Stimulated activated CD4-positive, alpha-beta T cell treated with anti-CD3 and anti-CD28 coated beads, Interleukin-2, amount 100 ng/mL, for 4 hours (primary cell): ENCODE data around the gene IDH3G.
"Not testable (repeated sequence)": the region's sequence is repeated elsewhere in the genome, so short reads cannot be mapped to it uniquely, and the experiment has no call there.

Experiments
- DNase-seq: peaks from one replicate; pipeline ENCODE4 v3.0.0-alpha.2; 2020; ENCODE audit warnings: low read depth

Gene IDH3G

DNA sequence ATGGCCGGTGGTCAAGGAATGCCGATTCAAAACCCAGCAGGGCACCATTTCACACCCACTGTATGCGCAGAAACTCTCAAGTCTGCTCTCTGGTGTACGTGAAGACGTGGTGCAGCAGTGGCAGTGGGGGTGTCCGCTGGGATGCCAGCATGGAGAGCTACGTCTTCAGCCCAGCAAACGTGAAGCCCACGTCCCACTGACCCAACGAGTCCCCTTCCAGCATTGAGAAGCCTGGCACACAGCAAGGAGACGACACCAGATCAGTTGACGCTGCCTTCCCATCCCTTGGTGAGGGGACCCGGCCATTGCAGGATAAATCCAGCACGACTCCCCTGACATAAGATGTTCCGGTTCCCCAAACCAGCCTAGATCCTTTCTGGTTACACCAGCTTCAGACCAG, 32.3 kb downstream of the IDH3G start:
- no peak for DNase-seq

DNA sequence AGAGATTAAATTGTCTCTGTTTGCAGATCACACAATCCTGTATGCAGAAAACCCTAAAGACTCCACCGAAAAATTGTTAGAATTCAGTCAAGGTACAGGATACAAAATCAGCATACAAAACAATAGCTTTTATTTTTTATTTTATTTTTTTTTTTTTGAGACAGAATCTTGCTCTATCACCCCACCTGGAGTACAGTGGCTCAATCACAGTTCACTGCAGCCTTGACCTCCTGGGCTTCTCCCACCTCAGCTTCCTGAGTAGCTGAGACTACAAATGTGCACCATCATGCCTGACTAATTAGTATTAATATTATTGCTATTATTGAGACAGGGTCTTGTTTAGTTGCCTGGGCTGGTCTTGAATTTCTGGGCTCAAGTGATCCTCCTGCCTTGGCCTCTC, 39.0 kb downstream of the IDH3G start:
- DNase-seq: no peak

DNA sequence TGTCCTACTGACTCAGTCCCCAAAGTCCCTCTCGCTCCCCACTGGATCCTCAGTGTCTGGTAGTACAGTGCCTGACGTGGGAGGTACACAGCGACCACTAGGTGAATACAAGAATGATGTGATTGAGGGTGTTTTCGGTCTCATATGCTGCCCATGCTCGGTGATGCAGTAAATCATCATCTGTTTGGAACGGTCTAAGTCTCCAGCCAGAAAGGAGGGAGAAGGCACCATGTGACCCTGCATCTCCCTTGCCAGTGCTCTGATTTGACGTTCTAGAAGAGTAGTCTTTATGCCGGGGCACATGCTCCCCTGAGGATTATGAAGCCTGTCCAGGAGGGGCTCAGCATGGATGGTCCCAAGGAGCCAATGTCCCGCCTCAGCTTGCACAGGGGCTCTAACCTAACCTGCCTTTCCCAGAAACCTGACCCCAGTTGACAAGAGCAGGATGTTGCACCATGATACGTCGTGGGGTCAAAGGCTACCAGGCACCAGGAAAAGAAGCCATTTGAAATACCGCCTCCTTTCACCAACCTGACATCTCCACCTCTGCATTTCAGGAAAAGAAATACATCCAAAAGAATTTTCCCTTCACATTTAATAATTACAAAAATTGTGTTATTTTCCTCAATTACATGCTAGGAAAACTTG, 43.9 kb downstream of the IDH3G start:
- no peak for DNase-seq

DNA sequence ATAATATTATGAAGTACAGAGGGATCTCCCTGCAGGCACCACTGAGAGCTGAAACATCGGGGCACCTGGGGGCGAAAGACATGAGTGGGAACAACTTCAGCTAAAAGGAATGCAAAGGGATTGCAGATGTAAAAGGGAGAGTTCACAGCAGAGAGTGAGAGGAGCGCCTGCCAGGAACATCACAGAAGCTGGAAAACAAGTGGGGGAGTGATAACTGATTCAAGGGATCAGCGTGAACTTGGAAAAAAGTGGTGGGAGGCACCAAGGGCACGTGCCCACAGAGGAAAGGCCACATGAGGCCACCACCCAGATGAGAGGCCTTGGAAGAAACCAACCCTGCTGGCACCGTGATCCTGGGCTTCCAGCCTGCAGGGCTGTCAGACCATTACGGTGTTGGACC, 45.2 kb downstream of the IDH3G start:
- DNase-seq: not testable (repeated sequence)

DNA sequence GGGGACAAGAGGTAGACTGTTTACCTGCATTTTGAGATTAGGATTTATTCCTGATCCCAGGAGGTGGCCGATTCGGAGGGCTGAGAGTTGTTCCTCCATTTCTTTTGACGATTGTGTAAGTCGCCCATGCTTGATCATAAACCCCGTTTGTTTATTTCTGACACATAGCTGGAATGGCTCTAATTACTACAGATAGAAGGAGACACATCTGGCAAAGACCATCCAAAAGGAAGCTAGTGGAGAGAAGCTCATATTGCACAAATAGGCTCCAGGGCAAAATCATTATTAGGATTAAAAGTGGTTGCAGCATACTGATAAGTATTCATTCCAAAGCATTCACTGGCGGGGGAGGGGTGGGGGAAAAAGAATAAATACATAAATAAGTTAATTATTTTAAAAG, 47.2 kb downstream of the IDH3G start:
- not testable (repeated sequence) for DNase-seq

DNA sequence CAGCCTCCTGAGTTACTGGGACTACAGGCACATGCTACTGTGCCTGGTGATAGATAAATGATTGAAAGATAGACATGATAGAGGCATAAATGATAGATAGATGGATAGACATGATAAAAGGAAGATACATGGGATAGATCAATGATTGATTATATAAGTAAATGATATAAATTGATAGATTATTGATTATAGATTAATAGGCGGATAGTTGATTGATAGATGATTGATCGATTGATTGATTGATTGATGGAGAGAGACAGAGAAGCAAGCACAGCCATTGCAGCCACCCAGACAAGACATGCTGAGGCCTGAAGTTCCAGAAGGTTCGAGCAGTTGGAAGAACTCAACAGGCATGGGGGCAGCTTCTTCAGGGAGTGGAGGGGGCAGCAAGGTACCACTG, 47.8 kb downstream of the IDH3G start:
- DNase-seq: no peak

DNA sequence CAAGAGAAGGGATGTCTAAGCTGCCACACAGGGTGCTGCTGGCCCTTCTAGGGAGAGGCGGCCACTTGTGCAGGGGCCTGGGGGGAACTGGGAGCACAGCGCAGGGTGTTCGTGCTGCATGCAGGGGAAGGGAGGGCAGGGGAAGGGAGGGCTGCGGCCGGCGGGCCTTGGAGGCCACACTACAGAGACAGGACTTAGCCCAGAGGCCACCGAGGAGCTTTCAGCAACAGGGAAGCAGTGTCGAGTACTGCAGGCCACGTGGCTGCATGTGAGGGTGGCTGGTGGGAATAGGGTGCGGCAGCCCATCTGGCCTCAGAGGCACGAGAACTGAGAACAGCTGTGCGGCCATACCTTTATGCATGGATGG, 49.1 kb downstream of the IDH3G start:
- not testable (repeated sequence) for DNase-seq

DNA sequence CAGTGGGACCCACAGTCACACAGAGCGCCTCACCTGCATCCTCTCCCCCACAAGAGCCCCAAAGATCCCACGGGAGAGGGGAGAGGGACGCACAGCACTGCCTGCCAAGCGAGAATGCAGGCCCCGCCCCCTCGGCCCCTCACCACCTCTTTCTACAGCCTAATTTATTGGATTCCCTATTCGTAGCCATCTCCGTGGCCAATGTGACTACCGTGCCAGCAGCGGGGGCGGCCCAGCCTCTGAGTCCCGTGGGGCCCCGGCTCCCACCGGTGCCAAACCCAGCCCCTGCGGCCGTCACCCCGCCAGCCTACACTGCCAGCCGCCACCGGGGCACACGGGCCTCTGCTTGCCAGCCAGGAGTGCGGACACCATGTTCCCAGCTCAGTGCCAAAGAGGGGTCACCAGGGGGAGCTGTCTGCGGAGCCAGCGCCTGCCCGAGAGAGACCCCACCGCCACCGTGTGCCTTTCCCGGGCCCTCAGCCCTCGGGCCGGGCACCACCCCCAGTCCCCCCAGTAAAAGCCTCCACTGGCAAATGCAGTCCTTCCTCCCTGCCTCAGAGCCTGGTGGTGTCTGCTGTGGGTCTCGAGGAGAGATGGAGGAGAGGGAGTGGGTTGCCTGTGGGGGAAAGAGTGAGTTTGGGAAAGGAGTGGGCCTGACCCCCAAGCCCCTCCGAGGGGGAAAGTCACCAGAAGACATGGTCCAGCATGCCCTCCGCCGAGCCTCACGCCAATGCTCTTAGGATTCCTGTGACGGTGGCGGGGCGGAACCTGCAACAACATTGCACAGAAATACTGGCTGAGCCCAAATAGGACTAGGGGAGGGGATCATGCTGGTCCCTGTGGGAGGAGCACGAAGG, 49.7 kb downstream of the IDH3G start:
- DNase-seq: no peak

DNA sequence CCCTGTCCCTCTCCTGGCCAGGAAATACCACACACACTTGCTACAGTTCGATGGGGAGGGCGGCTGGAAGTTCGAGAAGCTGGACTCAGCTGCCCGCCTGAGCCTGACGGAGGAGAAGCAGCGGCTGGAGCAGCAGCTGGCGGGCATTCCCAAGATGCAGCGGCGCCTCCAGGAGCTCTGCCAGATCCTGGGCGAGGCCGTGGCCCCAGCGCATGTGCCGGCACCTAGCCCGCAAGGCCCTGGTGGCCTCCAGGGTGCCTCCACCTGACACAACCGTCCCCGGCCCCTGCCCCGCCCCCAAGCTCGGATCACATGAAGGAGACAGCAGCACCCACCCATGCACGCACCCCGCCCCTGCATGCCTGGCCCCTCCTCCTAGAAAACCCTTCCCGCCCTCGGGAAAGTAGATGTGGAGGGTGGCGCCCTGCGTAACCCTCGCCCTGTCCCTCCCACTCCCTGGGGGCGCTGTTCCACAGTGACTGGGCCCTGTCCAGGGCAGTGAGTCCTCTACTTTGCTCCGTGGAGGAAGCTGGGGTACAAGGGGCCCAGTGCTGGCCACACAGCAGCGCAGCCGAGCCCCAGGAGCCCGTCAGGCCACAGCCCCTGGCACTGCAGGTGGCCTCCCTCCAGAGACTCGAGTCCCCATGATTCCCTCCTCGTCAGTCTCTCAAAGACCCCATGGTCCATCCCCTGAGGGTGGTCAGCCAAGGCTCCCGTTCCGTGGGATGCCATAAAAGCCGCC, 50.5 kb downstream of the IDH3G start:
- DNase-seq: not testable (repeated sequence)

DNA sequence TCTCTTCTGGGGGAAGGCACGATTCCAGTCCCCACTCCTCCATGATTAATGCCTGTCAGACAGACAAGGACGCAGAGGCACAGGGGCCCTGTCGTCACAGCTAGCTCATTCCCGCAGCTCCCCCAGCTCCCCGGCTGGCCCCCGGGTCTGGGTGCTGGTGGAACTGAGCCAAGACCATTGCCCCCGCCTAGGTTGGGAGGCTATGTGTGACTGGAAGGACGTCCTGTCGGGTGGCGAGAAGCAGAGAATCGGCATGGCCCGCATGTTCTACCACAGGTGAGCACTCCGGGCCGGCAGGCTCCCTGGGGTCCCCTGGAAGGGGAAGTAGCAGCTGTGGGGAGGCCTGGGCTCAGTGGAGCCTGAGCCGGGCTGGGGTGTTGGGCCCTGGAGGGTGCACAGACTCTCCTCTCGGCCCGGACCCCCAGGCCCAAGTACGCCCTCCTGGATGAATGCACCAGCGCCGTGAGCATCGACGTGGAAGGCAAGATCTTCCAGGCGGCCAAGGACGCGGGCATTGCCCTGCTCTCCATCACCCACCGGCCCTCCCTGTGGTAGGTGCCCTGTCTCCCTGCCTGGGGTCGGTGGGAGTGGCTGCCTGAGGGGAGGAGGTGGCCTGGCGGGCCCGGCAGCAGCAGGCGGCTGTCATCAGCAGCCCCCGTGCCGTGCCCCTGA, 51.2 kb downstream of the IDH3G start:
- not testable (repeated sequence) for DNase-seq

DNA sequence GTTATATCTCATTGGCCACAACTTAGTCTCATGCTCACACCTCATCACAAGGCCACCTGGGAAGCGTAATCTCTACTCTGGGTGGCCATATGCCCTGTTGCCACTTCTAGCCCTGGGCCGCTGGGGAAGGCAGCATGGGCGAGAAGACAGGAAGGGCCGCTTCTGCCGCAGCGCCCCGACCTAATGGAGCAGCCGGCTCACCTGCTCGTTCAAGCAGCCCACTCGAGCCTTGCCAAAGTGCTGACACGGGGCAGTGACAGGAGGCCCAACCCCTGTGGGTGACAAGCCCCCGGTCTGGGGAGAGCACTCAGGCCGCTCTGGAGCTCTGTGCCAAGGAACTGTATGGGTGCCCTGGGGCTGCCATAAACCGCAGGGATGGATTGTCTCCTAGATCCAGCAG, 52.1 kb downstream of the IDH3G start:
- not testable (repeated sequence) for DNase-seq

DNA sequence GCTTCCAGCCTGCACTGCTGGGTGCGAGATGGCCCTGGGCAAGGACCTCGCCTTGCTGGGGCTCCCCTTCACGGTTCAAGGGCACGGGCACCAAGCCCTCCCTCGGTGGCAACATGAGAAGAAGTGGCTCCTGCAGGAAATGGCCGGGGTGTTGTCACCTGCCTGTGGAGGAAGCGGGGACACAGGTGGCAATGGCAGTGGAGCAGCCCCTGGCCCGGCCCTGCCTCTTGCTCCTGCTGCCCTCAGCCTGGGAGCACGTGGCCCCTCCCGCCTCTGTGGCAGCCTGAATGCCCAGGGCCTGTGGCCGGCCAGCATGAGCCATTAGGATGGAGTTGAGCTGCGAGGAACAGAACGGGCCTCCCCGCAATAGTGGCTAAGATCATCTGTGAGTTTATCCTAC, 52.7 kb downstream of the IDH3G start:
- no peak for DNase-seq

DNA sequence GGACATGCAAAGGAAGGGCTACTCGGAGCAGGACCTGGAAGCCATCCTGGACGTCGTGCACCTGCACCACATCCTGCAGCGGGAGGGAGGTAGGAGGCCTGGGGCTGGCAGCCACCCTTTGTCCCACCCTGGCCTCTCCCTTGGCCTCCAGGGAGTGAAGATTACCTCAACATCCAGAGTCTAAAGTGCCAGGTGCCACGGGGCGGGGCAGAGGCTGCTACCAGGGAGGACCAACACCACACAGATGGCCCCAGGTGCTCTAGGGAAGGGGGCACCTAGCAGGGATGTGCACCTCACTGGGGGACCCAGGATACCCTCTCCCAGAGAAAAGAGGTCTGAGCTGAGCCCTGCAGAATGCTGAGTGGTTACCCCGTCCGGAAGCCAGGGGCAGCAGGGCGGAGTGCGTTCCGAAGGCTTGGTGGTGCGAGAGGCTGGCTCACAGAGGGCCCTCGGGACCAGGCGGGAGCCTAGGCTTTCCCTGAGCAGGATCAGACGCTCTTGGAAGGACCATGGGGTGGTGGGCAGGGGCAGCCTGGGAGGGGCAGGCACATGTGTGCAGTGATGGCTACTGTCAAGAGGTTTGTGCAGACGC, 53.4 kb downstream of the IDH3G start:
- DNase-seq: no peak

DNA sequence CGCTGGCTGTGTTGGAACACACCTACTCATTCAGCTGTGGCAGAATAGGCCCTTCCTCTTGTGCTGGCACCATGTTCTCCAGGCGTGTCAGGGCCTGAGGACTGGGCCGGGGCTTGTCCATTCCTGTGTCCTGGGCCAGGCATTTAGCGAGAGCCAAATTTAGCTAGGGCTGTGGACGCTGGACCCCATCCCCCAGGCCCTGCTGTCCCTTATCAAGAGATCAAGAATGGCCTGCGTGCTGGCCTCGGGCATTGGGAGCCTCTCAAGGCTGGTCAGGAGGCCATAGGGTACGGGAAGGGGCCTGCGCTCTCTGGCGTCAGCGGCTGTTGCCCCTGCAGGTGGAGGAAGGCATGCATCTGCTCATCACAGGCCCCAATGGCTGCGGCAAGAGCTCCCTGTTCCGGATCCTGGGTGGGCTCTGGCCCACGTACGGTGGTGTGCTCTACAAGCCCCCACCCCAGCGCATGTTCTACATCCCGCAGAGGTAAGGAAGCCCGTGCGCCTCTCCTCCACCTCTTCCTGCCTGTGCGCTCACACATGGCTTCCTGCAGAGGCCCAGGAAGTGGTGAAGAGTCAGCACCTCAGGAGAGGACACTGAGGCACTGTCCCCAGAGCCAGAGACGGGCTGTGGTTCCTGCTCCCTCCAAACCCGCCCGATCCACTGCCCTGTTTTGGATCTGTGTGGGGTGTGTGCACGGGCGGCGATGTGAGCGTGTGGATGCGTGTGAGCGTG, 54.3 kb downstream of the IDH3G start:
- no peak for DNase-seq

DNA sequence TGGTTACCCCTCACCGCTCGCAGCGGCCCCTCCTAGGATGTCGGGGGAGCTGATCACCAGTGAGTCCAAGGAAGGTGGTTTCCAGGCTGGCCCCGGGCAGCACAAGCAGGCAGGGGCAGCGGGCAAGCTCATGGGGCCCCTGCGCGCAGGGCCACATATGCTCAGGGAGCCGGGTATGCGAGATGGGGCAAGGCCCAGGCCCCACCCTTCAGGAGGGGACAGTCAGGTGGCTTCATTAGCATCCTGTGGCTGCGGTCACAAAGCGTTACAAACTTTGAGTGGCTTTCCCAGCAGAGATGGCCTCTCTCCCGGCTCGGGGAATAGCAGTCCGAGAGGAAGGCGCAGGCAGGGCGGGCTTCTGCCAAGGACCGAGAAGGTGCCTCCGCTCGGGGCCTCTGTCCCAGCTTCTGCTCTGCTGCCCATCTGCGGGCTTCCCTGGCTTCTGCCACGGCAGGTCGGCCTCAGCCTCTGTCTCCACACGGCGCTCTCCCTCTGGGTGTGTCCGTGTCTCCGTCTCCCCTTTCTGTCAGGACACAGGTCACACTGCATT, 56.0 kb downstream of the IDH3G start:
- no peak for DNase-seq

DNA sequence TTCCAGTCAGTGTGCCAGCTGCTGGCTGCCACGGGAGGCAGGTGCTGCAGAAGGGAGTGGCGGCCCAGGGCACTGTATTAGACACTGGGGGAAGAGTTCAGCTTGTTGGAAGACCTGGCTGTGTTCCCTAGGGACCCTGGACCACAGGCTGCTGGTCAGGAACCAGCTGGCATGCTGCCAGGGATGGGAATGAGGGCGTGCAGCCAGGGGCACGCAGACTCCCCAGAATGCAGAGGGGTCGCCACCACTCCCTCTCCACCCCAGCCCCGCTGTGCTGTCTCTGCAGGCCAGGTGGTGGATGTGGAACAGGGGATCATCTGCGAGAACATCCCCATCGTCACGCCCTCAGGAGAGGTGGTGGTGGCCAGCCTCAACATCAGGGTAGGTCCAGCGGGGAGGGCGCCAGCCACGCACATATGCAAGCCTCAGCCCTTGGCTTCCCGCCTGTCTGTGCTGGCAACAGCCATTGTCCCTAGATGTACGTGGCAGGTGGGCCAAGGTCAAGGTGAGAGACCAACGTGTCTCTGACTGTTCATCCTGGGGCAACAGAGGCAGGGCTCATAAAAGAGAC, 57.2 kb downstream of the IDH3G start:
- DNase-seq: no peak

DNA sequence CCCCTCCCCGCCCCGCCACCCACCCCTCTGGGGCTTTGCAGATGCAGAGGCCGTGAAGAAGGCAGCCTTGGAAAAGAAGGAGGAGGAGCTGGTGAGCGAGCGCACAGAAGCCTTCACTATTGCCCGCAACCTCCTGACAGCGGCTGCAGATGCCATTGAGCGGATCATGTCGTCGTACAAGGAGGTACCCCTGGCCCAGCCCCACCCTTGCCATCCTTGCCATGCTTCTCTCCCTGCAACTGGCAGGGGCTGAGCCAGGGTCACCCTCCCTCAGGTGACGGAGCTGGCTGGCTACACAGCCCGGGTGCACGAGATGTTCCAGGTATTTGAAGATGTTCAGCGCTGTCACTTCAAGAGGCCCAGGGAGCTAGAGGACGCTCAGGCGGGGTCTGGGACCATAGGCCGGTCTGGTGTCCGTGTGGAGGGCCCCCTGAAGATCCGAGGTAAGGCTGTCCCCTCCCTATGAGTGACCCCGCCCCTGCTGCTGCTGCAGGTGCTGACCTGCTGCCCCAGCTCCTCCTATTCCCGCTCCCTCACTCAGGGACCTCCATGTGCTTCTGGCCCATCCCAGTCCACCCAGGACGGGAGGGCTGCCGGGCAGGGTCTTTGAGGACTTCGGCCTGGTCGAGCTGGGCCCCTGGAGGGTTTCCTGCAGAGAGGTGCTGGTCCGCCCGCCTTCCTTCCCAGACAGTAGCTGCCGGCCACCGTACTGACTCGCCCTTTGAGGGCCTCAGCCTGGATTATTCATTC, 57.9 kb downstream of the IDH3G start:
- DNase-seq: no peak
